ENCODE measurements around the gene LTBR.
A peak's percentile ranks its signal among the peaks of the same experiment; 100 is the strongest.
"Not testable (repeated sequence)": the region's sequence is repeated elsewhere in the genome, so short reads cannot be mapped to it uniquely, and the experiment has no call there.

The LTBR gene

GRCh38 chr12:6383572-6384498 is at the start of gene LTBR:
TSS of gene LTBR (plus strand) at chr12:6384162. CDS start at chr12:6384359, 197 bp downstream.
- DNase-seq (ENCODE audit: low spot score): no peak

- no peak for DNase-seq (ENCODE audit: low spot score)
Observed at GRCh38 chr12:6334359-6334758, 49.6 kb upstream of the LTBR start.

- DNase-seq (ENCODE audit: low spot score): no peak
Observed at GRCh38 chr12:6334940-6335450, 49.0 kb upstream of the LTBR start.

- DNase-seq (ENCODE audit: low spot score): peak; percentile 91
Observed at GRCh38 chr12:6335451-6336078, 48.4 kb upstream of the LTBR start.

- peak; percentile 55 for DNase-seq (ENCODE audit: low spot score)
Observed at GRCh38 chr12:6336079-6336888, 47.7 kb upstream of the LTBR start.

- DNase-seq (ENCODE audit: low spot score): peak; percentile 66
Observed at GRCh38 chr12:6336889-6337853, 46.8 kb upstream of the LTBR start.

- peak; percentile 21 for DNase-seq (ENCODE audit: low spot score)
Observed at GRCh38 chr12:6337958-6338433, 46.0 kb upstream of the LTBR start.

- not testable (repeated sequence) for DNase-seq (ENCODE audit: low spot score)
Observed at GRCh38 chr12:6338536-6338935, 45.4 kb upstream of the LTBR start.

- DNase-seq (ENCODE audit: low spot score): no peak
Observed at GRCh38 chr12:6338955-6339354, 45.0 kb upstream of the LTBR start.

GRCh38 chr12:6340032-6340638 is 43.8 kb upstream of the LTBR start:
- peak; percentile 31 for DNase-seq (ENCODE audit: low spot score)

GRCh38 chr12:6340745-6341416 is 43.1 kb upstream of the LTBR start:
- no peak for DNase-seq (ENCODE audit: low spot score)

GRCh38 chr12:6341417-6342139 is 42.4 kb upstream of the LTBR start, which contains the start of gene TNFRSF1A:
TSS of gene TNFRSF1A (minus strand) at chr12:6342076. CDS start at chr12:6341814, 262 bp downstream.
- DNase-seq (ENCODE audit: low spot score): peak; percentile 49

- DNase-seq (ENCODE audit: low spot score): no peak
Observed at GRCh38 chr12:6342140-6342889, 41.6 kb upstream of the LTBR start.

GRCh38 chr12:6343518-6343917 is 40.4 kb upstream of the LTBR start:
- DNase-seq (ENCODE audit: low spot score): no peak

GRCh38 chr12:6344101-6344660 is 39.8 kb upstream of the LTBR start:
- not testable (repeated sequence) for DNase-seq (ENCODE audit: low spot score)

GRCh38 chr12:6345319-6346091 is 38.5 kb upstream of the LTBR start:
- DNase-seq (ENCODE audit: low spot score): peak; percentile 68

GRCh38 chr12:6346235-6346832 is 37.6 kb upstream of the LTBR start:
- DNase-seq (ENCODE audit: low spot score): no peak
